ENCODE results near the gene FAM216B.

Gene FAM216B

GRCh38 chr13:42780044-42780443, 1.3 kb upstream of the FAM216B start:
- H2AFZ ChIP-seq (ENCODE audit: low read depth, low read length) = no peak overlapping the region
- TF ChIP-seq CTCF (IDR thresholded peaks at IDR 0.05; ENCODE audit: borderline replicate concordance, extremely low read depth, low read length, poor library complexity, severe bottlenecking) (no peak), EZH2 (IDR thresholded peaks at IDR 0.05; ENCODE audit: borderline replicate concordance, low read depth, low read length, severe bottlenecking) (no peak)
- no peaks in the 10 kb centered on the region for H3K36me3 ChIP-seq (ENCODE audit: insufficient read depth, low read length)
- H3K4me3 ChIP-seq (ENCODE audit: low read depth in 1 of 2, low read length in 2 of 2) = no peak overlapping the region
- H3K4me1 ChIP-seq (ENCODE audit: insufficient read depth, low read length) = no peaks in the 10 kb centered on the region
- H3K79me2 ChIP-seq (ENCODE audit: insufficient read depth, low read length) = no peaks in the 10 kb centered on the region
- H3K9me3 ChIP-seq (ENCODE audit: insufficient read depth, low read length, severe bottlenecking) = no peaks in the 10 kb centered on the region
- H3K27me3 ChIP-seq (ENCODE audit: insufficient read depth, low read length, poor library complexity) = peaks cover 8% of the 10 kb centered on the region
- H3K4me2 ChIP-seq (ENCODE audit: insufficient read depth, low read length) = no peak overlapping the region
- H3K27ac ChIP-seq (ENCODE audit: low read length) = no peak overlapping the region
- DNase-seq (no peak), ATAC-seq (ENCODE audit: insufficient read depth, low read depth) (no peak)
- no peak overlapping the region for H3K9ac ChIP-seq (ENCODE audit: low read depth, low read length)
- H4K20me1 ChIP-seq (ENCODE audit: insufficient read depth, low read length) = no peaks in the 10 kb centered on the region

- DNase-seq = no peak
- no peak overlapping the region for H3K9ac ChIP-seq (ENCODE audit: low read depth, low read length)
- no peaks in the 10 kb centered on the region for H3K27me3 ChIP-seq (ENCODE audit: insufficient read depth, low read length, poor library complexity)
- no peaks in the 10 kb centered on the region for H3K9me3 ChIP-seq (ENCODE audit: insufficient read depth, low read length, severe bottlenecking)
- H3K27ac ChIP-seq (ENCODE audit: low read length) = no peak overlapping the region
- H2AFZ ChIP-seq (ENCODE audit: low read depth, low read length) = no peak overlapping the region
- no peaks in the 10 kb centered on the region for H3K4me1 ChIP-seq (ENCODE audit: insufficient read depth, low read length)
- no peak overlapping the region for H3K4me3 ChIP-seq (ENCODE audit: low read depth in 1 of 2, low read length in 2 of 2)
- H3K79me2 ChIP-seq (ENCODE audit: insufficient read depth, low read length) = no peaks in the 10 kb centered on the region
- TF ChIP-seq EZH2 (IDR thresholded peaks at IDR 0.05; ENCODE audit: borderline replicate concordance, low read depth, low read length, severe bottlenecking) (no peak), CTCF (IDR thresholded peaks at IDR 0.05; ENCODE audit: borderline replicate concordance, extremely low read depth, low read length, poor library complexity, severe bottlenecking) (no peak)
- H3K36me3 ChIP-seq (ENCODE audit: insufficient read depth, low read length) = no peaks in the 10 kb centered on the region
- no peaks in the 10 kb centered on the region for H4K20me1 ChIP-seq (ENCODE audit: insufficient read depth, low read length)
- no peak for ATAC-seq (ENCODE audit: insufficient read depth, low read depth)
- H3K4me2 ChIP-seq (ENCODE audit: insufficient read depth, low read length) = no peak overlapping the region
These were observed 5.3 kb downstream of the FAM216B start for GRCh38 chr13:42786715-42787114.

- H2AFZ ChIP-seq (ENCODE audit: low read depth, low read length) = no peak overlapping the region
- ATAC-seq (ENCODE audit: insufficient read depth, low read depth) = no peak
- no peak overlapping the region for H3K4me2 ChIP-seq (ENCODE audit: insufficient read depth, low read length)
- no peaks in the 10 kb centered on the region for H3K4me1 ChIP-seq (ENCODE audit: insufficient read depth, low read length)
- H3K27ac ChIP-seq (ENCODE audit: low read length) = no peak overlapping the region
- H4K20me1 ChIP-seq (ENCODE audit: insufficient read depth, low read length) = no peaks in the 10 kb centered on the region
- H3K9ac ChIP-seq (ENCODE audit: low read depth, low read length) = no peak overlapping the region
- H3K36me3 ChIP-seq (ENCODE audit: insufficient read depth, low read length) = no peaks in the 10 kb centered on the region
- H3K4me3 ChIP-seq (ENCODE audit: low read depth in 1 of 2, low read length in 2 of 2) = no peak overlapping the region
- H3K79me2 ChIP-seq (ENCODE audit: insufficient read depth, low read length) = no peaks in the 10 kb centered on the region
- TF ChIP-seq CTCF (IDR thresholded peaks at IDR 0.05; ENCODE audit: borderline replicate concordance, extremely low read depth, low read length, poor library complexity, severe bottlenecking) = no peak
- no peak for TF ChIP-seq EZH2 (IDR thresholded peaks at IDR 0.05; ENCODE audit: borderline replicate concordance, low read depth, low read length, severe bottlenecking)
- H3K27me3 ChIP-seq (ENCODE audit: insufficient read depth, low read length, poor library complexity) = no peaks in the 10 kb centered on the region
- no peak for DNase-seq
- H3K9me3 ChIP-seq (ENCODE audit: insufficient read depth, low read length, severe bottlenecking) = no peaks in the 10 kb centered on the region
These were observed 7.2 kb downstream of the FAM216B start for GRCh38 chr13:42788601-42789000.

GRCh38 chr13:42792154-42792553, 10.8 kb downstream of the FAM216B start:
- no peak overlapping the region for H3K4me2 ChIP-seq (ENCODE audit: insufficient read depth, low read length)
- no peak overlapping the region for H2AFZ ChIP-seq (ENCODE audit: low read depth, low read length)
- no peak overlapping the region for H3K4me3 ChIP-seq (ENCODE audit: low read depth in 1 of 2, low read length in 2 of 2)
- no peaks in the 10 kb centered on the region for H3K4me1 ChIP-seq (ENCODE audit: insufficient read depth, low read length)
- H4K20me1 ChIP-seq (ENCODE audit: insufficient read depth, low read length) = no peaks in the 10 kb centered on the region
- ATAC-seq (ENCODE audit: insufficient read depth, low read depth) (no peak), DNase-seq (no peak)
- no peak overlapping the region for H3K9ac ChIP-seq (ENCODE audit: low read depth, low read length)
- no peaks in the 10 kb centered on the region for H3K9me3 ChIP-seq (ENCODE audit: insufficient read depth, low read length, severe bottlenecking)
- no peaks in the 10 kb centered on the region for H3K36me3 ChIP-seq (ENCODE audit: insufficient read depth, low read length)
- no peak overlapping the region for H3K27ac ChIP-seq (ENCODE audit: low read length)
- TF ChIP-seq CTCF (IDR thresholded peaks at IDR 0.05; ENCODE audit: borderline replicate concordance, extremely low read depth, low read length, poor library complexity, severe bottlenecking) = no peak
- H3K79me2 ChIP-seq (ENCODE audit: insufficient read depth, low read length) = no peaks in the 10 kb centered on the region
- H3K27me3 ChIP-seq (ENCODE audit: insufficient read depth, low read length, poor library complexity) = no peaks in the 10 kb centered on the region
